Measurements from ENCODE around the gene TAS2R50. TPM values are rescaled to one million over a fixed set of nuclear protein-coding genes. Genes with fewer than 3 reads are reported as not detected.

The TAS2R50 gene
- total RNA-seq, 1 donor from 2014 or later, result 12.1 TPM

DNA sequence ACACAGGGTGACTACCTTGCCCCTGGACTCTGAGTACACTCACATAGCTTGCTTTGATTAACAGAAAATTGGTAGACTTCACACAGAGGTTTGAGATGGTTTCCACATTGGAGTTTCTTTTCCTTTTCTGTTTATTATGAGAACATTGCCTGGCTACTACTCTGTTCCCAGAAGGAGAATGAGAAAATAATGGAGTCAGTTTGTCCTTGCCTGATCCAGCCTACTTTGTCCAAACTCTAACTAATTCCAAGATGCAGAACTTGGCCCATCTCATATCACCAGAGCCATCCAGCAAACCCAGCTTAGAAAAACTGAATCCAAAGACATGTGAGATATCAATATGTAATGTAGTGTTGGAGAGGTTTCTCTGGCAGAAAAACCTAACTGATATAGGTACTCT lies 20.4 kb downstream of the TAS2R50 start:
- Mint-ChIP-seq H3K27ac (no peak overlapping the region), H3K36me3 (peaks cover 18% of the 10 kb centered on the region), H3K9me3 (peaks cover 2% of the 10 kb centered on the region), H3K27me3 (ENCODE audit: insufficient read depth, low read depth) (no peaks in the 10 kb centered on the region), H3K4me3 (no peak overlapping the region), H3K4me1 (no peaks in the 10 kb centered on the region)
- peaks cover 11% of the 10 kb centered on the region for H3K36me3 ChIP-seq
- no peaks in the 10 kb centered on the region for H3F3A ChIP-seq (ENCODE audit: low read depth)
- no peaks in the 10 kb centered on the region for H3K9me3 ChIP-seq (ENCODE audit: low read depth)
- H2AFZ ChIP-seq (replicated peaks), result no peak overlapping the region
- no peaks in the 10 kb centered on the region for H3K79me2 ChIP-seq (ENCODE audit: low read depth)
- no peak overlapping the region for H3K4me3 ChIP-seq
- TF ChIP-seq EZH2 (IDR thresholded peaks at IDR 0.05) (no peak), CTCF (IDR thresholded peaks at IDR 0.05) (no peak), EZH2phosphoT487 (IDR thresholded peaks at IDR 0.05) (no peak)
- no peaks in the 10 kb centered on the region for H3K4me1 ChIP-seq
- H4K20me1 ChIP-seq (ENCODE audit: low read depth), result no peaks in the 10 kb centered on the region
- H3K27ac ChIP-seq, result no peak overlapping the region
- H3K4me2 ChIP-seq, result no peak overlapping the region
- no peak overlapping the region for H3K9ac ChIP-seq
- no peaks in the 10 kb centered on the region for H3K27me3 ChIP-seq
- no peak for DNase-seq (ENCODE audit: low spot score)

- no peak overlapping the region for H3K27ac ChIP-seq
- no peaks in the 10 kb centered on the region for H3K4me1 ChIP-seq
- Mint-ChIP-seq H3K4me1 (no peaks in the 10 kb centered on the region), H3K27me3 (ENCODE audit: insufficient read depth, low read depth) (no peaks in the 10 kb centered on the region), H3K27ac (no peak overlapping the region), H3K36me3 (peaks cover 23% of the 10 kb centered on the region), H3K9me3 (peaks cover 2% of the 10 kb centered on the region), H3K4me3 (no peak overlapping the region)
- no peaks in the 10 kb centered on the region for H4K20me1 ChIP-seq (ENCODE audit: low read depth)
- no peaks in the 10 kb centered on the region for H3K27me3 ChIP-seq
- no peaks in the 10 kb centered on the region for H3K79me2 ChIP-seq (ENCODE audit: low read depth)
- H3K9me3 ChIP-seq (ENCODE audit: low read depth), result no peaks in the 10 kb centered on the region
- no peak overlapping the region for H3K9ac ChIP-seq
- H3K36me3 ChIP-seq, result peaks cover 11% of the 10 kb centered on the region
- TF ChIP-seq EZH2 (IDR thresholded peaks at IDR 0.05), result no peak
- TF ChIP-seq CTCF (IDR thresholded peaks at IDR 0.05), result no peak
- no peak for TF ChIP-seq EZH2phosphoT487 (IDR thresholded peaks at IDR 0.05)
- no peak overlapping the region for H3K4me2 ChIP-seq
- DNase-seq (ENCODE audit: low spot score), result no peak
- no peaks in the 10 kb centered on the region for H3F3A ChIP-seq (ENCODE audit: low read depth)
- H2AFZ ChIP-seq (replicated peaks), result no peak overlapping the region
- no peak overlapping the region for H3K4me3 ChIP-seq
Measured at GRCh38 chr12:10965476-10965875, 21.2 kb downstream of the TAS2R50 start.

- Histone ChIP-seq H3K36me3 (peaks cover 11% of the 10 kb centered on the region), H3K4me3 (no peak overlapping the region), H3K9me3 (ENCODE audit: low read depth) (no peaks in the 10 kb centered on the region), H3K27ac (no peak overlapping the region), H3F3A (ENCODE audit: low read depth) (no peaks in the 10 kb centered on the region), H3K9ac (no peak overlapping the region), H2AFZ (replicated peaks) (no peak overlapping the region), H3K79me2 (ENCODE audit: low read depth) (peaks cover 23% of the 10 kb centered on the region), H3K4me2 (no peak overlapping the region), H3K4me1 (no peaks in the 10 kb centered on the region), H3K27me3 (no peaks in the 10 kb centered on the region), H4K20me1 (ENCODE audit: low read depth) (no peaks in the 10 kb centered on the region)
- Mint-ChIP-seq H3K27ac (no peak overlapping the region), H3K4me1 (no peaks in the 10 kb centered on the region), H3K4me3 (no peak overlapping the region), H3K9me3 (peaks cover 25% of the 10 kb centered on the region), H3K27me3 (ENCODE audit: insufficient read depth, low read depth) (no peaks in the 10 kb centered on the region), H3K36me3 (peaks cover 41% of the 10 kb centered on the region)
- DNase-seq (ENCODE audit: low spot score), result no peak
- TF ChIP-seq EZH2phosphoT487 (IDR thresholded peaks at IDR 0.05) (no peak), EZH2 (IDR thresholded peaks at IDR 0.05) (no peak), CTCF (IDR thresholded peaks at IDR 0.05) (no peak)
Measured at GRCh38 chr12:10960211-10960610, 26.5 kb downstream of the TAS2R50 start.

Data from neural progenitor cell (in vitro differentiated cells).